HEK293 (cell line): Measurements from ENCODE around the gene UNC5B.

Experiments
- CTCF ChIA-PET: fragments of 350-600 bp; formaldehyde crosslinking; extraction: SDS; loops from one replicate; lab custom pipeline; 2021; ENCODE audit warnings: antibody characterized with exemption; lab: Yijun Ruan, JAX
- POLR2A ChIA-PET: fragments of 300-600 bp; formaldehyde crosslinking; extraction: SDS; loops from one replicate; lab custom pipeline; 2020; ENCODE audit warnings: antibody characterized with exemption, inconsistent platforms; lab: Yijun Ruan, JAX
- H3K27ac ChIP-seq: fragments of 200-500 bp; sonication (Bioruptor generic); 2 replicates; pipeline ENCODE4 v1.5.1; 2014; ENCODE audit warnings: low read depth, low read length, control low read depth, inconsistent platforms; ENCODE audit errors: extremely low read depth
- H3K36me3 ChIP-seq, 2 experiments: fragments of 200-500 bp in 1 of 2; sonication (Bioruptor generic) in 1 of 2; 1 replicate in 1 of 2; 2 replicates in 1 of 2; pipeline ENCODE4 v1.5.1; 2014 to 2017; ENCODE audit warnings: inconsistent platforms in 2 of 2, low read length in 2 of 2; ENCODE audit not compliant: control insufficient read depth in 2 of 2, insufficient read depth in 1 of 2
- H3K4me1 ChIP-seq: fragments of 200-500 bp; sonication (Bioruptor generic); 2 replicates; pipeline ENCODE4 v1.5.1; 2014; ENCODE audit warnings: mild to moderate bottlenecking, low read length, inconsistent platforms; ENCODE audit not compliant: control insufficient read depth, insufficient read depth
- H3K4me3 ChIP-seq: 2 replicates; pipeline ENCODE4 v1.5.1; 2011; ENCODE audit warnings: low read depth, mild to moderate bottlenecking, control low read depth, low read length, moderate library complexity
- H3K9me3 ChIP-seq: fragments of 200-500 bp; sonication (Bioruptor generic); 2 replicates; pipeline ENCODE4 v1.5.1; 2014; ENCODE audit warnings: low read depth, low read length, inconsistent platforms; ENCODE audit not compliant: control insufficient read depth, insufficient read depth
- BCL11A ChIP-seq: fragments of 450-650 bp; formaldehyde crosslinking; IDR thresholded peaks from 2 replicates; pipeline ENCODE4 v1.5.1; 2016; ENCODE audit warnings: low read depth, missing biosample characterization, missing genetic modification characterization
- GFI1B ChIP-seq: fragments of 450-650 bp; formaldehyde crosslinking; IDR thresholded peaks from 2 replicates; pipeline ENCODE4 v1.5.1; 2016; ENCODE audit warnings: missing biosample characterization, missing genetic modification characterization
- GLI4 ChIP-seq: fragments of 450-650 bp; formaldehyde crosslinking; IDR thresholded peaks from 2 replicates; pipeline ENCODE4 v1.5.1; 2016; ENCODE audit warnings: missing biosample characterization, missing genetic modification characterization
- GLIS1 ChIP-seq: fragments of 450-650 bp; formaldehyde crosslinking; IDR thresholded peaks from 2 replicates; pipeline ENCODE4 v1.5.1; 2016; ENCODE audit warnings: missing biosample characterization, missing genetic modification characterization
- KLF1 ChIP-seq: fragments of 450-650 bp; formaldehyde crosslinking; IDR thresholded peaks from 2 replicates; pipeline ENCODE4 v1.5.1; 2016; ENCODE audit warnings: missing biosample characterization, missing genetic modification characterization
- WT1 ChIP-seq: fragments of 450-650 bp; formaldehyde crosslinking; IDR thresholded peaks from 2 replicates; pipeline ENCODE4 v1.5.1; 2016; ENCODE audit warnings: missing biosample characterization, missing genetic modification characterization
- ZNF112 ChIP-seq: fragments of 450-650 bp; formaldehyde crosslinking; IDR thresholded peaks from 2 replicates; pipeline ENCODE4 v1.5.0; 2017; ENCODE audit warnings: missing biosample characterization, missing genetic modification characterization
- ZNF211 ChIP-seq: fragments of 450-650 bp; formaldehyde crosslinking; IDR thresholded peaks from 2 replicates; pipeline ENCODE4 v1.5.1; 2016; ENCODE audit warnings: low read depth, missing biosample characterization, missing genetic modification characterization
- ZNF274 ChIP-seq, 2 experiments: fragments of 200-500 bp in 1 of 2; fragments of 450-650 bp in 1 of 2; sonication (Bioruptor generic) in 1 of 2; formaldehyde crosslinking in 1 of 2; IDR thresholded peaks; 2 replicates each; pipeline versions ENCODE4 v1.5.1 to v1.6.1; 2014 to 2016; ENCODE audit warnings: borderline replicate concordance in 1 of 2, inconsistent platforms in 1 of 2, low read length in 1 of 2, missing biosample characterization in 1 of 2, missing genetic modification characterization in 1 of 2
- ZNF354C ChIP-seq: fragments of 450-650 bp; formaldehyde crosslinking; IDR thresholded peaks from 2 replicates; pipeline ENCODE4 v1.5.1; 2016; ENCODE audit warnings: missing biosample characterization, missing genetic modification characterization, low read depth, borderline replicate concordance
- ZNF600 ChIP-seq: fragments of 450-650 bp; formaldehyde crosslinking; IDR thresholded peaks from 2 replicates; pipeline ENCODE4 v1.5.1; 2016; ENCODE audit warnings: missing biosample characterization, missing genetic modification characterization
- ZNF658 ChIP-seq: fragments of 450-650 bp; formaldehyde crosslinking; IDR thresholded peaks from 2 replicates; pipeline ENCODE4; 2016; ENCODE audit warnings: missing biosample characterization, missing genetic modification characterization
- ZNF776 ChIP-seq: fragments of 450-650 bp; formaldehyde crosslinking; IDR thresholded peaks from 2 replicates; pipeline ENCODE4 v1.5.0; 2017; ENCODE audit warnings: missing biosample characterization, missing genetic modification characterization, borderline replicate concordance
- TF ChIP-seq, protein P1 (sequence below): fragments of 450-650 bp; formaldehyde crosslinking; IDR thresholded peaks from 2 replicates; pipeline ENCODE4 v1.5.1; 2016; ENCODE audit warnings: missing biosample characterization, missing genetic modification characterization
- TF ChIP-seq, protein P2 (sequence below): fragments of 450-650 bp; formaldehyde crosslinking; IDR thresholded peaks from 2 replicates; pipeline ENCODE4 v1.5.1; 2016; ENCODE audit warnings: missing biosample characterization, missing genetic modification characterization
- TF ChIP-seq, protein P3 (sequence below): fragments of 450-650 bp; formaldehyde crosslinking; IDR thresholded peaks from 2 replicates; pipeline ENCODE4 v1.5.1; 2016; ENCODE audit warnings: missing biosample characterization, missing genetic modification characterization, borderline replicate concordance
- TF ChIP-seq, protein P4 (sequence below): fragments of 450-650 bp; formaldehyde crosslinking; IDR thresholded peaks from 2 replicates; pipeline ENCODE4 v1.5.1; 2017; ENCODE audit warnings: missing biosample characterization, mild to moderate bottlenecking, missing genetic modification characterization, moderate library complexity

Gene UNC5B

DNA sequence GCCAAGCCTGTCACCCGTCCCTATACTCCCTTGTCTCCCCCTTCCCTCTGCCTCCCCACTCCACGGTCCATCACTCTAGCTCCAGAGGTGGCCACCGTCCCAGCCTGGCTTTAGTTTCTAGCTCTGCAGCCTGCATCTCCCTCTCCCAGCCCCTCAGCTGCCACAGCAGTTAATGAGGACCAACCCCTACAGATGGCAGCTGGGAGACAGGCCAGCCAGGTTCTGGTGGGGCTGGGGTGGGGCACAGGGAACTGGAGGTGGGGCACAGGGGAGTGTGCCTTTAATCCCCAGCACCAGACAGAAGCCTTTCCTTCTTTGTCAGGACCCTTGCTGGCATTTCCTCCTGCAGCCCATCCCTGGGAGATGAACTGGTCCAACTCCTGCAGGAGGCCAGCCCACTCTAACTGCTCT is 21.1 kb downstream of the UNC5B start:
- Histone ChIP-seq H3K4me1 (peaks cover 63% of the 10 kb centered on the region), H3K27ac (no peak overlapping the region; the same call in 1 of the 2 replicates), H3K36me3 (no peaks in the 10 kb centered on the region), H3K4me3 (no peak overlapping the region), H3K9me3 (no peaks in the 10 kb centered on the region)
- TF ChIP-seq ZNF600 (tag by site-specific recombination) = 0 out of 2 replicates have a peak, but pooled peaks have one; percentile 32
- TF ChIP-seq ZNF112 (tag by site-specific recombination) = no peak
- peak; percentile 76 for TF ChIP-seq GLIS1
- no peak for TF ChIP-seq ZNF776
- no peak for TF ChIP-seq GFI1B (tag by site-specific recombination)
- no peak for TF ChIP-seq BCL11A (tag by site-specific recombination)
- TF ChIP-seq ZNF354C (tag by site-specific recombination) = no peak
- no peak for TF ChIP-seq WT1 (tag by site-specific recombination)
- peak; percentile 93 for TF ChIP-seq KLF1 (tag by site-specific recombination)
- TF ChIP-seq, protein P1, sequence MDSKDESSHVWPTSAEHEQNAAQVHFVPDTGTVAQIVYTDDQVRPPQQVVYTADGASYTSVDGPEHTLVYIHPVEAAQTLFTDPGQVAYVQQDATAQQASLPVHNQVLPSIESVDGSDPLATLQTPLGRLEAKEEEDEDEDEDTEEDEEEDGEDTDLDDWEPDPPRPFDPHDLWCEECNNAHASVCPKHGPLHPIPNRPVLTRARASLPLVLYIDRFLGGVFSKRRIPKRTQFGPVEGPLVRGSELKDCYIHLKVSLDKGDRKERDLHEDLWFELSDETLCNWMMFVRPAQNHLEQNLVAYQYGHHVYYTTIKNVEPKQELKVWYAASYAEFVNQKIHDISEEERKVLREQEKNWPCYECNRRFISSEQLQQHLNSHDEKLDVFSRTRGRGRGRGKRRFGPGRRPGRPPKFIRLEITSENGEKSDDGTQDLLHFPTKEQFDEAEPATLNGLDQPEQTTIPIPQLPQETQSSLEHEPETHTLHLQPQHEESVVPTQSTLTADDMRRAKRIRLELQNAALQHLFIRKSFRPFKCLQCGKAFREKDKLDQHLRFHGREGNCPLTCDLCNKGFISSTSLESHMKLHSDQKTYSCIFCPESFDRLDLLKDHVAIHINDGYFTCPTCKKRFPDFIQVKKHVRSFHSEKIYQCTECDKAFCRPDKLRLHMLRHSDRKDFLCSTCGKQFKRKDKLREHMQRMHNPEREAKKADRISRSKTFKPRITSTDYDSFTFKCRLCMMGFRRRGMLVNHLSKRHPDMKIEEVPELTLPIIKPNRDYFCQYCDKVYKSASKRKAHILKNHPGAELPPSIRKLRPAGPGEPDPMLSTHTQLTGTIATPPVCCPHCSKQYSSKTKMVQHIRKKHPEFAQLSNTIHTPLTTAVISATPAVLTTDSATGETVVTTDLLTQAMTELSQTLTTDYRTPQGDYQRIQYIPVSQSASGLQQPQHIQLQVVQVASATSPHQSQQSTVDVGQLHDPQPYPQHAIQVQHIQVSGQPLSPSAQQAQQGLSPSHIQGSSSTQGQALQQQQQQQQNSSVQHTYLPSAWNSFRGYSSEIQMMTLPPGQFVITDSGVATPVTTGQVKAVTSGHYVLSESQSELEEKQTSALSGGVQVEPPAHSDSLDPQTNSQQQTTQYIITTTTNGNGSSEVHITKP (tag by site-specific recombination) = peak; percentile 84
- TF ChIP-seq ZNF274 (IDR thresholded peaks at IDR 0.05; ENCODE audit: low read length) = no peak
- no peak for TF ChIP-seq ZNF274 (tag by site-specific recombination; IDR thresholded peaks at IDR 0.05; ENCODE audit: borderline replicate concordance)
- TF ChIP-seq GLI4 = no peak
- TF ChIP-seq ZNF211 (tag by site-specific recombination) = no peak
- TF ChIP-seq, protein P2, sequence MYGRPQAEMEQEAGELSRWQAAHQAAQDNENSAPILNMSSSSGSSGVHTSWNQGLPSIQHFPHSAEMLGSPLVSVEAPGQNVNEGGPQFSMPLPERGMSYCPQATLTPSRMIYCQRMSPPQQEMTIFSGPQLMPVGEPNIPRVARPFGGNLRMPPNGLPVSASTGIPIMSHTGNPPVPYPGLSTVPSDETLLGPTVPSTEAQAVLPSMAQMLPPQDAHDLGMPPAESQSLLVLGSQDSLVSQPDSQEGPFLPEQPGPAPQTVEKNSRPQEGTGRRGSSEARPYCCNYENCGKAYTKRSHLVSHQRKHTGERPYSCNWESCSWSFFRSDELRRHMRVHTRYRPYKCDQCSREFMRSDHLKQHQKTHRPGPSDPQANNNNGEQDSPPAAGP (tag by site-specific recombination) = peak; percentile 68
- TF ChIP-seq, protein P3, sequence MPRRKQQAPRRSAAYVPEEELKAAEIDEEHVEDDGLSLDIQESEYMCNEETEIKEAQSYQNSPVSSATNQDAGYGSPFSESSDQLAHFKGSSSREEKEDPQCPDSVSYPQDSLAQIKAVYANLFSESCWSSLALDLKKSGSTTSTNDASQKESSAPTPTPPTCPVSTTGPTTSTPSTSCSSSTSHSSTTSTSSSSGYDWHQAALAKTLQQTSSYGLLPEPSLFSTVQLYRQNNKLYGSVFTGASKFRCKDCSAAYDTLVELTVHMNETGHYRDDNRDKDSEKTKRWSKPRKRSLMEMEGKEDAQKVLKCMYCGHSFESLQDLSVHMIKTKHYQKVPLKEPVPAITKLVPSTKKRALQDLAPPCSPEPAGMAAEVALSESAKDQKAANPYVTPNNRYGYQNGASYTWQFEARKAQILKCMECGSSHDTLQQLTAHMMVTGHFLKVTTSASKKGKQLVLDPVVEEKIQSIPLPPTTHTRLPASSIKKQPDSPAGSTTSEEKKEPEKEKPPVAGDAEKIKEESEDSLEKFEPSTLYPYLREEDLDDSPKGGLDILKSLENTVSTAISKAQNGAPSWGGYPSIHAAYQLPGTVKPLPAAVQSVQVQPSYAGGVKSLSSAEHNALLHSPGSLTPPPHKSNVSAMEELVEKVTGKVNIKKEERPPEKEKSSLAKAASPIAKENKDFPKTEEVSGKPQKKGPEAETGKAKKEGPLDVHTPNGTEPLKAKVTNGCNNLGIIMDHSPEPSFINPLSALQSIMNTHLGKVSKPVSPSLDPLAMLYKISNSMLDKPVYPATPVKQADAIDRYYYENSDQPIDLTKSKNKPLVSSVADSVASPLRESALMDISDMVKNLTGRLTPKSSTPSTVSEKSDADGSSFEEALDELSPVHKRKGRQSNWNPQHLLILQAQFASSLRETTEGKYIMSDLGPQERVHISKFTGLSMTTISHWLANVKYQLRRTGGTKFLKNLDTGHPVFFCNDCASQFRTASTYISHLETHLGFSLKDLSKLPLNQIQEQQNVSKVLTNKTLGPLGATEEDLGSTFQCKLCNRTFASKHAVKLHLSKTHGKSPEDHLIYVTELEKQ = no peak
- TF ChIP-seq, protein P4, sequence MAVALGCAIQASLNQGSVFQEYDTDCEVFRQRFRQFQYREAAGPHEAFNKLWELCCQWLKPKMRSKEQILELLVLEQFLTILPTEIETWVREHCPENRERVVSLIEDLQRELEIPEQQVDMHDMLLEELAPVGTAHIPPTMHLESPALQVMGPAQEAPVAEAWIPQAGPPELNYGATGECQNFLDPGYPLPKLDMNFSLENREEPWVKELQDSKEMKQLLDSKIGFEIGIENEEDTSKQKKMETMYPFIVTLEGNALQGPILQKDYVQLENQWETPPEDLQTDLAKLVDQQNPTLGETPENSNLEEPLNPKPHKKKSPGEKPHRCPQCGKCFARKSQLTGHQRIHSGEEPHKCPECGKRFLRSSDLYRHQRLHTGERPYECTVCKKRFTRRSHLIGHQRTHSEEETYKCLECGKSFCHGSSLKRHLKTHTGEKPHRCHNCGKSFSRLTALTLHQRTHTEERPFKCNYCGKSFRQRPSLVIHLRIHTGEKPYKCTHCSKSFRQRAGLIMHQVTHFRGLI = peak; percentile 81
- TF ChIP-seq ZNF658 = no peak
- CTCF ChIA-PET = no interaction called here
- POLR2A ChIA-PET = no interaction called here
